GM10266 (cell line): ENCODE data around the gene HOXB8.

ENCODE experiments used
- DNase-seq: peaks from one replicate; pipeline ENCODE4 v3.0.0; 2012; ENCODE audit errors: extremely low spot score
- CTCF ChIP-seq: IDR thresholded peaks from 2 replicates; pipeline ENCODE4 v1.5.1; 2012; ENCODE audit warnings: mild to moderate bottlenecking, low read depth; ENCODE audit not compliant: control insufficient read depth, insufficient read depth; ENCODE audit errors: missing control alignments

The HOXB8 gene

GRCh38 chr17:48567646-48568354 is 47.3 kb downstream of the HOXB8 start:
- no peak for TF ChIP-seq CTCF
- no peak for DNase-seq

GRCh38 chr17:48567209-48567608 is 47.9 kb downstream of the HOXB8 start:
- DNase-seq, result no peak
- no peak for TF ChIP-seq CTCF

- TF ChIP-seq CTCF, result no peak
- no peak for DNase-seq
Measured at GRCh38 chr17:48566717-48567116, 48.4 kb downstream of the HOXB8 start.

GRCh38 chr17:48565925-48566710 is 49.0 kb downstream of the HOXB8 start:
- DNase-seq, result no peak
- no peak for TF ChIP-seq CTCF

- no peak for DNase-seq
Measured at GRCh38 chr17:48565022-48565554, 50.0 kb downstream of the HOXB8 start.

GRCh38 chr17:48564188-48565021 is 50.7 kb downstream of the HOXB8 start:
- DNase-seq, result no peak

More at GRCh38 chr17:48565022-48565554, 50.0 kb downstream of the HOXB8 start:
- no peak for TF ChIP-seq CTCF

More at GRCh38 chr17:48564188-48565021, 50.7 kb downstream of the HOXB8 start:
- no peak for TF ChIP-seq CTCF
